PFSK-1 (cell line): ENCODE results near the gene ABCC1.

Experiments
- POLR2AphosphoS5 ChIP-seq: IDR thresholded peaks from 2 replicates; pipeline ENCODE4 v1.6.1; 2012; ENCODE audit warnings: low read depth, mild to moderate bottlenecking, control low read depth, low read length, moderate library complexity
- TAF1 ChIP-seq: IDR thresholded peaks from 2 replicates; pipeline ENCODE4 v1.6.1; 2012; ENCODE audit warnings: low read length, control low read depth, borderline replicate concordance; ENCODE audit not compliant: insufficient read depth

- TF ChIP-seq POLR2AphosphoS5 (no peak), TAF1 (no peak)
Measured at GRCh38 chr16:16009401-16009800, 60.0 kb downstream of the ABCC1 start.
